Measurements from ENCODE around the gene MARCOL.

- no peak for TF ChIP-seq CTCF (conservative IDR thresholded peaks at IDR 0.05; ENCODE audit: low read depth, low read length)
- TF ChIP-seq EZH2 (IDR thresholded peaks at IDR 0.05; ENCODE audit: borderline replicate concordance, low read depth, low read length, poor library complexity, severe bottlenecking): no peak
Observed at GRCh38 chr5:148205044-148205806, 33.1 kb upstream of the MARCOL start.
